Measurements from ENCODE around the gene CIBAR2.

GRCh38 chr16:85057212-85057889, 54.9 kb downstream of the CIBAR2 start:
- peak in 4 of 5 experiments; percentile 32 to 45 (median 38) for TF ChIP-seq CTCF (IDR thresholded peaks at IDR 0.05)
- no peak for TF ChIP-seq EP300 (IDR thresholded peaks at IDR 0.05; ENCODE audit: low read depth)
